Measurements from ENCODE around the gene HOXA6.

HOXA6 gene

GRCh38 chr7:27172823-27173510 is 25.4 kb upstream of the HOXA6 start:
- DNase-seq: no peak

- DNase-seq: no peak
Measured at GRCh38 chr7:27172315-27172774, 24.8 kb upstream of the HOXA6 start.

GRCh38 chr7:27171637-27172314 is 24.2 kb upstream of the HOXA6 start:
- no peak for DNase-seq

- DNase-seq: no peak
Measured at GRCh38 chr7:27171325-27171636, 23.7 kb upstream of the HOXA6 start.

GRCh38 chr7:27170426-27171324 is 23.1 kb upstream of the HOXA6 start:
- no peak for DNase-seq

GRCh38 chr7:27169658-27170425 is 22.3 kb upstream of the HOXA6 start:
- DNase-seq: no peak

GRCh38 chr7:27168265-27168947 is 20.8 kb upstream of the HOXA6 start:
- DNase-seq: no peak

- no peak for DNase-seq
Measured at GRCh38 chr7:27167916-27168264, 20.3 kb upstream of the HOXA6 start.

GRCh38 chr7:27166531-27167505 is 19.2 kb upstream of the HOXA6 start:
- no peak for DNase-seq

GRCh38 chr7:27165996-27166530 is 18.5 kb upstream of the HOXA6 start:
- no peak for DNase-seq

- DNase-seq: no peak
Measured at GRCh38 chr7:27165089-27165995, 17.8 kb upstream of the HOXA6 start, which contains the start of gene HOXA9. HOXA9 (minus strand) TSS chr7:27165537; CDS start chr7:27165457, 80 bp downstream.

- no peak for DNase-seq
Measured at GRCh38 chr7:27164367-27165088, 17.0 kb upstream of the HOXA6 start.

GRCh38 chr7:27164045-27164366 is 16.4 kb upstream of the HOXA6 start:
- no peak for DNase-seq

- no peak for DNase-seq
Measured at GRCh38 chr7:27163288-27164044, 15.9 kb upstream of the HOXA6 start.

- no peak for DNase-seq
Measured at GRCh38 chr7:27162561-27163287, 15.2 kb upstream of the HOXA6 start.

- DNase-seq: no peak
Measured at GRCh38 chr7:27161721-27162560, 14.4 kb upstream of the HOXA6 start.
